Panc1 (cell line): Measurements from ENCODE around the gene C17orf75. TPM values are rescaled to one million over a fixed set of nuclear protein-coding genes. Genes with fewer than 3 reads are reported as not detected.
A peak's percentile ranks its signal among the peaks of the same experiment; 100 is the strongest.

Experiments
- ATAC-seq: fragments of 200-7000 bp; cut with Tn5 transposase; 2 replicates; pipeline ENCODE4 v1.9.1; 2020; ENCODE audit warnings: mild to moderate bottlenecking, moderate library complexity
- BruUV-seq: library from RNA; stranded (reverse); fragments of 400-500 nt; replicated peaks from 2 replicates; lab custom pipeline; 2021; lab: Mats Ljungman, UMichigan
- CTCF ChIA-PET: fragments of 300-600 bp; sonication (Branson Sonifier 250); formaldehyde crosslinking; loops from one replicate; lab custom pipeline; 2022; ENCODE audit warnings: antibody characterized with exemption; lab: Charles Lee
- POLR2A ChIA-PET: fragments of 300-600 bp; sonication (Branson Sonifier 250); formaldehyde crosslinking; loops from one replicate; lab custom pipeline; 2022; ENCODE audit warnings: antibody characterized with exemption; lab: Charles Lee
- DNase-seq: peaks from one replicate; pipeline ENCODE4 v3.0.0-alpha.2; 2010; ENCODE audit warnings: low read depth, low spot score
- H3K27ac ChIP-seq: 2 replicates; pipeline ENCODE4 v1.5.1; 2011; ENCODE audit warnings: mild to moderate bottlenecking, low read length, inconsistent platforms
- H3K27me3 ChIP-seq: fragments of 200-500 bp; sonication (Bioruptor generic); 2 replicates; pipeline ENCODE4 v1.6.0; 2014; ENCODE audit warnings: low read length, inconsistent platforms; ENCODE audit not compliant: control insufficient read depth, insufficient read depth
- H3K36me3 ChIP-seq: fragments of 200-500 bp; sonication (Bioruptor generic); 2 replicates; pipeline ENCODE4 v1.5.1; 2014; ENCODE audit warnings: inconsistent platforms, mild to moderate bottlenecking, low read length, moderate library complexity; ENCODE audit not compliant: control insufficient read depth, insufficient read depth
- H3K4me1 ChIP-seq: 2 replicates; pipeline ENCODE4 v1.5.1; 2011; ENCODE audit warnings: inconsistent platforms, mild to moderate bottlenecking, low read length, moderate library complexity; ENCODE audit not compliant: control insufficient read depth, insufficient read depth
- H3K4me3 ChIP-seq, 2 experiments: 2 replicates each; pipeline ENCODE4 v1.5.1; 2011 to 2012; ENCODE audit warnings: low read depth in 2 of 2, low read length in 2 of 2, mild to moderate bottlenecking in 2 of 2, inconsistent platforms in 1 of 2, moderate library complexity in 1 of 2
- H3K9me3 ChIP-seq: fragments of 200-500 bp; sonication (Bioruptor generic); 2 replicates; pipeline ENCODE4 v1.5.1; 2014; ENCODE audit warnings: low read depth, mild to moderate bottlenecking, inconsistent platforms, low read length, moderate library complexity; ENCODE audit not compliant: control insufficient read depth, insufficient read depth
- POLR2AphosphoS5 ChIP-seq: IDR thresholded peaks from 2 replicates; pipeline ENCODE4 v1.6.1; 2012; ENCODE audit warnings: mild to moderate bottlenecking, low read depth, low read length, moderate library complexity
- SIN3A ChIP-seq: IDR thresholded peaks from 2 replicates; pipeline ENCODE4 v1.6.1; 2012; ENCODE audit warnings: low read depth, mild to moderate bottlenecking, low read length, moderate library complexity, borderline replicate concordance; ENCODE audit not compliant: insufficient read depth
- TCF7L2 ChIP-seq: IDR thresholded peaks from 2 replicates; pipeline ENCODE4 v1.6.1; 2011; ENCODE audit warnings: mild to moderate bottlenecking, low read depth, low read length, inconsistent platforms
- in situ Hi-C: cut with HindIII; loops from 2 replicates; pipeline ENCODE4 v1.10.0; 2016; ENCODE audit warnings: low sequenced_read_pairs, low pct_unique_long_range_greater_than_20kb
- intact Hi-C: fragments of 100-400 bp; cut with micrococcal nuclease; formaldehyde crosslinking; loops from one replicate; pipeline ENCODE4 v1.10.0; 2022; ENCODE audit not compliant: unreplicated experiment
- total RNA-seq: library from RNA; stranded (reverse); gene quantifications from one replicate; pipeline ENCODE4 v1.2.1, GENCODE V29; 2021; ENCODE audit not compliant: unreplicated experiment
- TF ChIP-seq, protein P1 (sequence below): fragments of 450-650 bp; IDR thresholded peaks from 2 replicates; pipeline ENCODE4 v1.5.1; 2017; ENCODE audit warnings: mild to moderate bottlenecking
- TF ChIP-seq, protein P2 (sequence below), 2 experiments: IDR thresholded peaks; 2 replicates each; pipeline ENCODE4 v1.6.1; 2011 to 2012; ENCODE audit warnings: low read depth in 2 of 2, control low read depth in 1 of 2, low read length in 1 of 2, mild to moderate bottlenecking in 1 of 2, moderate library complexity in 1 of 2; ENCODE audit not compliant: insufficient read depth in 1 of 2

The C17orf75 gene
- total RNA-seq, 1 experiment from 2014 or later: 31.6 TPM

- POLR2A ChIA-PET: interaction anchor here (0.5 kb wide), 1 partner anchor 13 kb away, joined by 3 read pairs; no protein-coding TSS in a partner anchor
- DNase-seq: peak; percentile 78
Measured at GRCh38 chr17:32349854-32350665, 8.1 kb upstream of the C17orf75 start, which contains the start of gene ZNF207. ZNF207 (plus strand) TSS chr17:32350157; CDS start chr17:32350286, 129 bp downstream.

DNA sequence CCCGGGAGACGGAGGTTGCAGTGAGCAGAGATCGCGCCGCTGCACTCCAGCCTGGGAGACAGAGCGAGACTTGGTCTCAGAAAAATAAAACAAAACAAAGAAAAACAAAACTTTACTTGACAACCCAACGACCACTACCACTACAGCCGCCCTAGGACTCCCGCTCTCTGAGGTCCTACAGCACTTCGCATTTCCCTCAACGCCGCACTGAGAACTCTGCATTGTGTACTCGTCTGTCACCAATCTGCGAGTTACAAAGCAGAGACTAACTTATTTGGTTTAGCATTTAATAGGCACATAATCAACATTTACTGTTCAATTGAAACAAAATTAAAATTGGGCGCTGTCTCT is 7.5 kb upstream of the C17orf75 start:
- CTCF ChIA-PET: no interaction called here
- DNase-seq: no peak

More at GRCh38 chr17:32349854-32350665, 8.1 kb upstream of the C17orf75 start, which contains the start of gene ZNF207:
- ATAC-seq: peak; percentile 96
- peak within 1 kb of the TSS; percentile 96 for H3K27ac ChIP-seq
- no peaks in the 10 kb centered on the region for H3K9me3 ChIP-seq
- H3K4me3 ChIP-seq: peak within 1 kb of the TSS; percentile 80 to 87
- intact Hi-C loops (no loop called here), in situ Hi-C loops (no loop called here)
- CTCF ChIA-PET: no interaction called here
- H3K36me3 ChIP-seq: peaks cover 10% of the 10 kb centered on the region
- BruUV-seq: TSS peak; percentile 95
- peaks cover 15% of the 10 kb centered on the region for H3K4me1 ChIP-seq
- no peaks in the 10 kb centered on the region for H3K27me3 ChIP-seq
- TF ChIP-seq TCF7L2: no peak; the same call in 1 of the 2 replicates
- peak; percentile 99 for TF ChIP-seq POLR2AphosphoS5
- TF ChIP-seq SIN3A: peak; percentile 93

GRCh38 chr17:32348483-32348800 is 6.5 kb upstream of the C17orf75 start:
- TSS peak; percentile 56 for BruUV-seq
- no peak for ATAC-seq
- TF ChIP-seq SIN3A (no peak), TCF7L2 (no peak), POLR2AphosphoS5 (no peak)
- TF ChIP-seq, protein P1, sequence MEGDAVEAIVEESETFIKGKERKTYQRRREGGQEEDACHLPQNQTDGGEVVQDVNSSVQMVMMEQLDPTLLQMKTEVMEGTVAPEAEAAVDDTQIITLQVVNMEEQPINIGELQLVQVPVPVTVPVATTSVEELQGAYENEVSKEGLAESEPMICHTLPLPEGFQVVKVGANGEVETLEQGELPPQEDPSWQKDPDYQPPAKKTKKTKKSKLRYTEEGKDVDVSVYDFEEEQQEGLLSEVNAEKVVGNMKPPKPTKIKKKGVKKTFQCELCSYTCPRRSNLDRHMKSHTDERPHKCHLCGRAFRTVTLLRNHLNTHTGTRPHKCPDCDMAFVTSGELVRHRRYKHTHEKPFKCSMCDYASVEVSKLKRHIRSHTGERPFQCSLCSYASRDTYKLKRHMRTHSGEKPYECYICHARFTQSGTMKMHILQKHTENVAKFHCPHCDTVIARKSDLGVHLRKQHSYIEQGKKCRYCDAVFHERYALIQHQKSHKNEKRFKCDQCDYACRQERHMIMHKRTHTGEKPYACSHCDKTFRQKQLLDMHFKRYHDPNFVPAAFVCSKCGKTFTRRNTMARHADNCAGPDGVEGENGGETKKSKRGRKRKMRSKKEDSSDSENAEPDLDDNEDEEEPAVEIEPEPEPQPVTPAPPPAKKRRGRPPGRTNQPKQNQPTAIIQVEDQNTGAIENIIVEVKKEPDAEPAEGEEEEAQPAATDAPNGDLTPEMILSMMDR: no peak
- TF ChIP-seq, protein P2, sequence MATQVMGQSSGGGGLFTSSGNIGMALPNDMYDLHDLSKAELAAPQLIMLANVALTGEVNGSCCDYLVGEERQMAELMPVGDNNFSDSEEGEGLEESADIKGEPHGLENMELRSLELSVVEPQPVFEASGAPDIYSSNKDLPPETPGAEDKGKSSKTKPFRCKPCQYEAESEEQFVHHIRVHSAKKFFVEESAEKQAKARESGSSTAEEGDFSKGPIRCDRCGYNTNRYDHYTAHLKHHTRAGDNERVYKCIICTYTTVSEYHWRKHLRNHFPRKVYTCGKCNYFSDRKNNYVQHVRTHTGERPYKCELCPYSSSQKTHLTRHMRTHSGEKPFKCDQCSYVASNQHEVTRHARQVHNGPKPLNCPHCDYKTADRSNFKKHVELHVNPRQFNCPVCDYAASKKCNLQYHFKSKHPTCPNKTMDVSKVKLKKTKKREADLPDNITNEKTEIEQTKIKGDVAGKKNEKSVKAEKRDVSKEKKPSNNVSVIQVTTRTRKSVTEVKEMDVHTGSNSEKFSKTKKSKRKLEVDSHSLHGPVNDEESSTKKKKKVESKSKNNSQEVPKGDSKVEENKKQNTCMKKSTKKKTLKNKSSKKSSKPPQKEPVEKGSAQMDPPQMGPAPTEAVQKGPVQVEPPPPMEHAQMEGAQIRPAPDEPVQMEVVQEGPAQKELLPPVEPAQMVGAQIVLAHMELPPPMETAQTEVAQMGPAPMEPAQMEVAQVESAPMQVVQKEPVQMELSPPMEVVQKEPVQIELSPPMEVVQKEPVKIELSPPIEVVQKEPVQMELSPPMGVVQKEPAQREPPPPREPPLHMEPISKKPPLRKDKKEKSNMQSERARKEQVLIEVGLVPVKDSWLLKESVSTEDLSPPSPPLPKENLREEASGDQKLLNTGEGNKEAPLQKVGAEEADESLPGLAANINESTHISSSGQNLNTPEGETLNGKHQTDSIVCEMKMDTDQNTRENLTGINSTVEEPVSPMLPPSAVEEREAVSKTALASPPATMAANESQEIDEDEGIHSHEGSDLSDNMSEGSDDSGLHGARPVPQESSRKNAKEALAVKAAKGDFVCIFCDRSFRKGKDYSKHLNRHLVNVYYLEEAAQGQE (IDR thresholded peaks at IDR 0.05; ENCODE audit: insufficient read depth in 1 of 2, low read depth in 2 of 2, low read length in 1 of 2): no peak
- Histone ChIP-seq H3K9me3 (no peaks in the 10 kb centered on the region), H3K27ac (peak overlapping the region; percentile 96), H3K4me3 (peak overlapping the region in 1 of 2 experiments; percentile 80; a peak in 2 of 4 replicates), H3K4me1 (peaks cover 8% of the 10 kb centered on the region), H3K27me3 (no peaks in the 10 kb centered on the region), H3K36me3 (peaks cover 7% of the 10 kb centered on the region)
- intact Hi-C loops: no loop called here
- POLR2A ChIA-PET: interaction anchor here (0.8 kb wide), 1 partner anchor 18 kb away, joined by 3 read pairs; no protein-coding TSS in a partner anchor
- in situ Hi-C loops: no loop called here
- DNase-seq: no peak
- CTCF ChIA-PET: no interaction called here

More for the DNA sequence above, 7.5 kb upstream of the C17orf75 start:
- in situ Hi-C loops (no loop called here), intact Hi-C loops (no loop called here)
- POLR2A ChIA-PET: interaction anchor here (0.5 kb wide), 1 partner anchor 14 kb away, joined by 3 read pairs; no protein-coding TSS in a partner anchor
- peaks cover 7% of the 10 kb centered on the region for H3K36me3 ChIP-seq
- peak overlapping the region; percentile 80 to 87 for H3K4me3 ChIP-seq
- H3K27ac ChIP-seq: peak overlapping the region; percentile 96
- no peaks in the 10 kb centered on the region for H3K9me3 ChIP-seq
- BruUV-seq: TSS peak; percentile 97
- peak; percentile 43 for ATAC-seq
- no peaks in the 10 kb centered on the region for H3K27me3 ChIP-seq
- peaks cover 12% of the 10 kb centered on the region for H3K4me1 ChIP-seq
- TF ChIP-seq, protein P2 (IDR thresholded peaks at IDR 0.05; ENCODE audit: insufficient read depth in 1 of 2, low read depth in 2 of 2, low read length in 1 of 2): no peak
- TF ChIP-seq SIN3A: no peak
